Measurements from ENCODE around the gene TRIM38. TPM values are rescaled to one million over a fixed set of nuclear protein-coding genes. Genes with fewer than 3 reads are reported as not detected.

The TRIM38 gene
- total RNA-seq, 2 experiments from 2014 or later: 17.0 to 17.5 TPM

DNA sequence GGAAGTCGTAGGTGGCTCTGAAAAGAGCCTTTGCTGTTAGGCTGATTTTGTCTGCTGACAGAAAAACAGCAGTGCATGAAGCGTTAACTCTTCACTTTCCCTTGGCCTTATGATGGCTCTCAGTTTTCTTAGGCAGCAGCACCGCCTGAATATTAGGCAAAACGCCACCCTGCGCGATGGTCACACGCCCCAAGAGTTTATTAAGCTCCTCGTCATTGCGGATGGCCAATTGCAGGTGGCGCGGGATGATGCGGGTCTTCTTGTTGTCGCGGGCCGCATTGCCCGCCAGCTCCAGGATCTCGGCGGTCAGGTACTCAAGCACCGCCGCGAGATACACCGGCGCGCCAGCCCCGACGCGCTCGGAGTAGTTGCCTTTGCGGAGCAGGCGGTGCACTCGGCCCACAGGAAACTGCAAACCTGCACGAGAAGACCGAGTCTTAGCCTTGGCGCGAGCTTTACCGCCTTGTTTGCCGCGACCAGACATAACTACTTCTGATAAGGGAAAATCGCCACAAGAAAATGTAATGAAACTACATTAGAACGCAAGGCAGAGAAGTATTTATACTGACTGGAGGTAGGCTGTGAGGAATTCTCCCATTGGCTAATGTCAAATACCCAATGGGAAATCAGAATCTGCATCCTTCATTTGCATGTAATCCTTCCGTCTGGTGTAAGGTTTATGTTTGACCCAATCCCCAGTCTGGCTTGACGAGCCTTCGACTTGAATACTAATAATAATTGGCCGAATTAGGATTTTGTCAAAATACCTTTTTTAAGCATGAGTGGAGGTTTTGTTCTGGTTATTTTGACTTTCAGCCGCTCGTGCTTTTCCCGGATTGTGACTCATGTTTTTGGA, 70.7 kb downstream of the TRIM38 start:
- CTCF ChIA-PET: interaction anchor here (0.9 to 3.9 kb wide), 6 partner anchors 10 to 41 kb away, joined by 3 to 16 read pairs (median 6); a partner anchor contains a TSS
- H3K4me1 Mint-ChIP-seq (ENCODE audit: low read depth): peaks cover 32% of the 10 kb centered on the region
- Histone ChIP-seq H3K27ac (ENCODE audit: low read depth in 1 of 2, low read length in 2 of 2) (peak overlapping the region; percentile 42 to 72), H3K27me3 (ENCODE audit: control insufficient read depth in 1 of 2, insufficient read depth in 2 of 2, low read length in 2 of 2) (no peaks in the 10 kb centered on the region), H3K4me1 (ENCODE audit: insufficient read depth, low read length) (peaks cover 24% of the 10 kb centered on the region), H3K36me3 (ENCODE audit: insufficient read depth, low read length) (no peaks in the 10 kb centered on the region), H3K4me3 (ENCODE audit: low read length) (peak overlapping the region; percentile 64), H3K9me3 (ENCODE audit: control insufficient read depth in 1 of 2, insufficient read depth in 1 of 2, low read length in 2 of 2) (no peaks in the 10 kb centered on the region)
- H3K9me3 Mint-ChIP-seq: no peaks in the 10 kb centered on the region
- TF ChIP-seq, protein P1, sequence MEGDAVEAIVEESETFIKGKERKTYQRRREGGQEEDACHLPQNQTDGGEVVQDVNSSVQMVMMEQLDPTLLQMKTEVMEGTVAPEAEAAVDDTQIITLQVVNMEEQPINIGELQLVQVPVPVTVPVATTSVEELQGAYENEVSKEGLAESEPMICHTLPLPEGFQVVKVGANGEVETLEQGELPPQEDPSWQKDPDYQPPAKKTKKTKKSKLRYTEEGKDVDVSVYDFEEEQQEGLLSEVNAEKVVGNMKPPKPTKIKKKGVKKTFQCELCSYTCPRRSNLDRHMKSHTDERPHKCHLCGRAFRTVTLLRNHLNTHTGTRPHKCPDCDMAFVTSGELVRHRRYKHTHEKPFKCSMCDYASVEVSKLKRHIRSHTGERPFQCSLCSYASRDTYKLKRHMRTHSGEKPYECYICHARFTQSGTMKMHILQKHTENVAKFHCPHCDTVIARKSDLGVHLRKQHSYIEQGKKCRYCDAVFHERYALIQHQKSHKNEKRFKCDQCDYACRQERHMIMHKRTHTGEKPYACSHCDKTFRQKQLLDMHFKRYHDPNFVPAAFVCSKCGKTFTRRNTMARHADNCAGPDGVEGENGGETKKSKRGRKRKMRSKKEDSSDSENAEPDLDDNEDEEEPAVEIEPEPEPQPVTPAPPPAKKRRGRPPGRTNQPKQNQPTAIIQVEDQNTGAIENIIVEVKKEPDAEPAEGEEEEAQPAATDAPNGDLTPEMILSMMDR (IDR thresholded peaks at IDR 0.05): no peak
- intact Hi-C loops (cut with DNase I, micrococcal nuclease): loop anchor here (1.0 to 5.0 kb wide), 3 partner anchors 10 to 1104 kb away; a partner anchor contains a TSS
- DNase-seq (peak in 13 of 14 experiments; percentile 37 to 95 (median 52)), ATAC-seq (ENCODE audit: poor library complexity) (peak; percentile 64)
- H3K36me3 Mint-ChIP-seq (ENCODE audit: low read depth): peaks cover 12% of the 10 kb centered on the region
- H3K27me3 Mint-ChIP-seq: no peaks in the 10 kb centered on the region
- peak overlapping the region; percentile 97 for H3K4me3 Mint-ChIP-seq
- peak overlapping the region; percentile 99 for H3K27ac Mint-ChIP-seq
- POLR2A ChIA-PET: interaction anchor here (0.8 to 12.3 kb wide), 35 partner anchors 11 to 1860 kb away, joined by 3 to 919 read pairs (median 21); partner anchors contain the start of gene HFE

DNA sequence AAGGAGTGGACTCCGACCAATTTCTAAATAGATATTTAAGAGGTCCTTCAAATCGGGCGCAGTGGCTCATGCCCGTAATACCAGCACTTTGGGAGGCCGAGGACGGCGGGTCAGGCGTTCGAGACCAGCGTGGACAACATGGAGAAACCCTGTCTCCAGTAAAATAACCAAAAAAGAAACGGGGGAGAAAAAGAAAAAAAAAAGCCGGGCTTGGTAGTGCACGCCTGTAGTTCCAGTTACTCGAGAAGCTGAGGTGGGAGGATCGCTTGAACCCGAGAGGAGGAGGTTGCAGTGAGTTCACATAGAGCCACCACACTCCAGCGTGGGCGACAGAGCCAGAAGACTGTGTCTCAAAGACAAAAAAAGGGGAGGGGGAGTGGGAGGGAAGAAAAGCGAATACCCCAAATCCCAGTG, 71.3 kb downstream of the TRIM38 start:
- Histone ChIP-seq H3K4me1 (ENCODE audit: insufficient read depth, low read length) (peaks cover 24% of the 10 kb centered on the region), H3K36me3 (ENCODE audit: insufficient read depth, low read length) (no peaks in the 10 kb centered on the region), H3K9me3 (ENCODE audit: control insufficient read depth in 1 of 2, insufficient read depth in 1 of 2, low read length in 2 of 2) (no peaks in the 10 kb centered on the region), H3K4me3 (ENCODE audit: low read length) (peak overlapping the region; percentile 64), H3K27ac (ENCODE audit: low read depth in 1 of 2, low read length in 2 of 2) (peak overlapping the region; percentile 6 to 30), H3K27me3 (ENCODE audit: control insufficient read depth in 1 of 2, insufficient read depth in 2 of 2, low read length in 2 of 2) (no peaks in the 10 kb centered on the region)
- Mint-ChIP-seq H3K4me3 (peak overlapping the region; percentile 97), H3K27me3 (no peaks in the 10 kb centered on the region), H3K9me3 (no peaks in the 10 kb centered on the region), H3K27ac (peak overlapping the region; percentile 99), H3K36me3 (ENCODE audit: low read depth) (peaks cover 12% of the 10 kb centered on the region), H3K4me1 (ENCODE audit: low read depth) (peaks cover 32% of the 10 kb centered on the region)
- CTCF ChIA-PET: interaction anchor here (1.4 kb wide), 1 partner anchor 17 kb away, joined by 3 read pairs; no protein-coding TSS in a partner anchor
- POLR2A ChIA-PET: interaction anchor here (0.9 to 12.3 kb wide), 16 partner anchors 11 to 1860 kb away, joined by 6 to 919 read pairs (median 30); a partner anchor contains a TSS
- DNase-seq: peak in 2 of 14 experiments; percentile 23 to 46
- TF ChIP-seq, protein P1 (IDR thresholded peaks at IDR 0.05): no peak
- ATAC-seq (ENCODE audit: poor library complexity): no peak
- intact Hi-C loops (cut with DNase I, micrococcal nuclease): loop anchor here (1.0 to 5.0 kb wide), 3 partner anchors 9 to 1103 kb away; a partner anchor contains a TSS

GRCh38 chr6:26034905-26035304, 72.3 kb downstream of the TRIM38 start:
- no peak overlapping the region for H3K4me3 ChIP-seq (ENCODE audit: low read length)
- Mint-ChIP-seq H3K4me3 (peak overlapping the region; percentile 49), H3K4me1 (ENCODE audit: low read depth) (peaks cover 32% of the 10 kb centered on the region), H3K9me3 (no peaks in the 10 kb centered on the region), H3K27me3 (no peaks in the 10 kb centered on the region), H3K36me3 (ENCODE audit: low read depth) (peaks cover 12% of the 10 kb centered on the region), H3K27ac (no peak overlapping the region)
- no peaks in the 10 kb centered on the region for H3K9me3 ChIP-seq (ENCODE audit: control insufficient read depth in 1 of 2, insufficient read depth in 1 of 2, low read length in 2 of 2)
- POLR2A ChIA-PET: interaction anchor here (1.1 to 12.3 kb wide), 6 partner anchors 8 to 123 kb away, joined by 7 to 919 read pairs (median 160); a partner anchor contains a TSS
- H3K36me3 ChIP-seq (ENCODE audit: insufficient read depth, low read length): no peaks in the 10 kb centered on the region
- TF ChIP-seq, protein P1 (IDR thresholded peaks at IDR 0.05): no peak
- H3K4me1 ChIP-seq (ENCODE audit: insufficient read depth, low read length): peaks cover 24% of the 10 kb centered on the region
- DNase-seq (no peak), ATAC-seq (ENCODE audit: poor library complexity) (no peak)
- H3K27ac ChIP-seq (ENCODE audit: low read depth in 1 of 2, low read length in 2 of 2): no peak overlapping the region
- CTCF ChIA-PET: interaction anchor here (1.0 kb wide), 1 partner anchor 15 kb away, joined by 5 read pairs; no protein-coding TSS in a partner anchor
- H3K27me3 ChIP-seq (ENCODE audit: control insufficient read depth in 1 of 2, insufficient read depth in 2 of 2, low read length in 2 of 2): no peaks in the 10 kb centered on the region
- intact Hi-C loops (cut with DNase I, micrococcal nuclease): loop anchor here in 1 of 2 experiments (5.0 kb wide), 1 partner anchor 1102 kb away; a partner anchor contains a TSS

Other genes starting within 250 kb of the TRIM38 start
- not detected for gene SLC17A4, start 208.1 kb upstream of the TRIM38 start, total RNA-seq
- gene SLC17A1, start 130.8 kb upstream of the TRIM38 start, total RNA-seq: not detected
- gene SLC17A3, start 88.6 kb upstream of the TRIM38 start, total RNA-seq: under 1 TPM; 0.30 to 0.50 TPM
- gene SLC17A2, start 32.1 kb upstream of the TRIM38 start, total RNA-seq: not detected
- under 1 TPM; 0.08 to 0.28 TPM for gene HFE, start 124.6 kb downstream of the TRIM38 start, total RNA-seq